Femur (tissue), 1 donor: Measurements from ENCODE around the gene PNPO.

Source experiments
- DNase-seq: peaks from one replicate; pipeline ENCODE4 v3.0.0-alpha.2; 2017

PNPO gene

DNA sequence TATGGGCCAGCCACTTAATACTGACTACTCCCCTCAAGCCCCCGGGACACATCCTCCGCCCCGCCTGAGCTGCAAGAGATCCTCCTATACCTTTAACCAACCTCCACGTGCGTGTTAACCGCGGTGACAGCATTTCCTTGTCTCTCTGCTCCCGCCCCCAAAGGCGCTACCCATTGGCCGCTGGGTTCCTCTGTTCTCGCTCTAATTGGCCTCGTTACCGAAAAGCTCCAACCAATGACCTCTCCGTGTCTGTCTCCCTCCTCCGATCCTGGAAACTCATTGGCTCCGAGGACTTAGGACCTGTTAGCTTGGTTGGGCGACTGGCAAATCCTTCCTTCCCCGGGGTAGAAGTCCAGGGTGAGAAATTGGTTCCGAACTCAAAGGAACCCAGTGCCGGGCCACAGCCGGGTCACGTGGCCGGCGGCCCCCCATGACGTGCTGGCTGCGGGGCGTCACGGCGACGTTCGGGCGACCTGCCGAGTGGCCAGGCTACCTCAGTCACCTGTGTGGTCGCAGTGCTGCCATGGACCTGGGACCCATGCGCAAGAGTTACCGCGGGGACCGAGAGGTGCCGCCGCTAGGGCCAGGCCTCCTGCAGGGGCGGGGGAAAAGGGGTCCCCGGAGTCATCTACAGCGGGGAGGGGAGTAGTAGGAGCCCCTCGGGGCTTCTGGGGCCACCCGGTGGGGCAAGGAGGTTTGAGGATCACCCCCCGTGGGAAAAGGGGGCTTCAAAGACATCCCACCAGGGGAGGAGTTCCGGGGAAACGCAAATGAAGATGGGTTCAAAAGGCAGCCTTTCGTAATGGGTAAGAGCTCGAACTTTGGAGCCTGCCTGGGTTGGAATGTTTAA, at the start of gene PNPO:
TSS of gene PNPO (plus strand) at position 326 of the 850 bp plus-strand sequence. CDS start at position 431, 105 bp downstream.
- peak; percentile 97 for DNase-seq

DNA sequence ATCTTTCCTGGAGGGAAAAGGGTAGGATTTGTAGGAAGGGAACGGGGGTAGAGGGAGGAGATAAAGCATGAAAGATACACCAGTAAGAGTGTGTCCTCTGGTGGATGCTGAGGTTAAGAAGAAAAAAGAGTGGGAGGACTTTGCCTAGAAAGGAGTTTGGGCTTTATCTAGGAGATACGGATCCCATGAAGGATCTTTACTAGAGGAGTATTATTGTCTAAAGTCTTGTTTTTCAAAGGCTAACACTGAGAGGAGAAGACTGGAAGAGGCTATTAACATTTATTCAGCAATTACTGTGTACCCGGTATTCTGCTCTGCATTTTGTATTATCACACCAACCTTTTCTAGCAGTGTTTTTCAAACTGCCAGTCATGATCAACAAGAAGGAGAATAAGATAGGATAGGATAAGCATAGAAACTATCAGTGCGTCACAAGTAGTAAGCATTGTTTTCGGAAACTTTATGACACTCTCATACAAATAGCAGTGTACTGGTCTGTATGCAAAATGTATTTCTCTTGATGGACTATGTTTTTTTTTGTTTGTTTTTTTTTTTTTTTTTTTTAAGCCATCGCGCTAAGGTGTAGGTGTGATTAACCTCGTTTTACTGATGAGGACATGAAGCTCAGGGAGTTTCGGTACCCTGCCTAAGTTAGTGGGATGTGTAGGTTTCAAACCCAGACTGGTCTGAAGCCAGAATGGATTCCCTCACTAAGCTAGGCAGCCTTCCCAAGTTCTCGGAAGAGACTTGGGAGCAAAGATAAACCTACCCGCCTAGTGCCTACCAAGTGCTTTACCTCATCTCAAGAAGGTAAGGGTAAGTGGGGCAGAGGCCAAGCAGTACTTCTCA, 46.6 kb upstream of the PNPO start:
- no peak for DNase-seq

DNA sequence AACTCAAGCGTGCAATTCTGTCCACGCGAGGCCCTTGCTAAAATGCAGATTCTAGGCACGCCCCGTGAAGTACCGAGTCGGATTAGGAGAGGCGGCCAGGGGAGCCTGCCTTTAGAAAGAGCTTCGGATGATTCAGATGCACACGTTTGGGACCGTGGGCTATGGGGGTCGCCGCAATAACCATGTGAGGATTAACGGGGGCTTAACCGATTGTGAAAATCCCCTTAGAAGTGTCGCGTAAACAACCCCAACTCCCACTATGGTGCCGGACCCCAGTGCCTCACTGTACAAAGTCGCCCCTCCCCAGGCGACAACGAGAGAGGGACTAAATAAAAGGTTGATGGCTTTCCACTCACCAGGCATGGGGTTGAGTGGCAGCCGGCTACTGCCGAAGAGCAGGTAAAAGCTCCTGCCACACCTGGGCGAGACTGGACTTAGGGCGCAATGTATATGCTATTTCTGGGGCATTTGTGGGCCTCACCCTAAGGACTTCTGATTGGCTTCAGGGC, 46.0 kb upstream of the PNPO start:
- no peak for DNase-seq

DNA sequence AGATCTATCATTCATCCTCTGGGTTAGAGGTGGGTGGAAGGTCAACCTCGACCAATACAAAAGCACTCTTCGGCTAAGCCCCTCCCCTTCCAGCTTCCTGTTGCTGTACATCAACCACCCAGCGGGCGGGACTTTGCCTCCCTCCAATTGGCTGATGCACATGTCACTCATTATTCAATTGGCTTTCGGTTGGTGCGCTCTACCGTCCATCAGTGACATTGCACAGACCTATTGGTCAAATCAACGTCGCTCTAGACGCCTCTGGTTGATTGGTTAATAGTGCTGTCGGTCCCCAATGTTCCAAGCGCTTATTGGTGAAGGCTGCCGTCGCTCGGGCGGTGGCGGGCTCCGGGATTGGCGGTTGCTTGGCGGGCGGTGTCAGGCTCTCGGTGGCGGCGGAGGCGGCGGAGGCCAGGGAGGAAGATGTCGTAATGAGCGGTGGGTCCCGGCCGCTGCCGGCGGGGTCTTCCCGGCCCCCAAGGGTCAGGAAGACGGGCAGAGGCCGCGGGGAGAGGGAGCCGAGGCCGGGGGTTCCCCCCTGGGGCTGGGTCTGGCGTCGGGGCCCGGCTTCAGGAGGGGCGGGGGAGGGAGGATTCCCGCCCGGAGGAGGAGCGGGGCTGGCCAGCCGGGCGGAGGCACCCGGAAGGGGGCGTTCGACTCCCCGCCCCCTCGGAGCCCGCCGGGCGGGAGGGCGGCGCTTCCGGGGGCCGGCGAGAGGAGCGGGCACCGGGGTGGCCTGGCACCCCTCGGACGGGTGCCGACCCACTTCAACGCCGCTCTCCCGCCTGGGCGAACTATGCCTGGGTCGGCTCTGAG, 45.3 kb upstream of the PNPO start, which contains the start of gene SP2:
TSS of gene SP2 (plus strand) at position 381 of the 816 bp plus-strand sequence. CDS start at position 432, 51 bp downstream.
- peak; percentile 100 for DNase-seq

DNA sequence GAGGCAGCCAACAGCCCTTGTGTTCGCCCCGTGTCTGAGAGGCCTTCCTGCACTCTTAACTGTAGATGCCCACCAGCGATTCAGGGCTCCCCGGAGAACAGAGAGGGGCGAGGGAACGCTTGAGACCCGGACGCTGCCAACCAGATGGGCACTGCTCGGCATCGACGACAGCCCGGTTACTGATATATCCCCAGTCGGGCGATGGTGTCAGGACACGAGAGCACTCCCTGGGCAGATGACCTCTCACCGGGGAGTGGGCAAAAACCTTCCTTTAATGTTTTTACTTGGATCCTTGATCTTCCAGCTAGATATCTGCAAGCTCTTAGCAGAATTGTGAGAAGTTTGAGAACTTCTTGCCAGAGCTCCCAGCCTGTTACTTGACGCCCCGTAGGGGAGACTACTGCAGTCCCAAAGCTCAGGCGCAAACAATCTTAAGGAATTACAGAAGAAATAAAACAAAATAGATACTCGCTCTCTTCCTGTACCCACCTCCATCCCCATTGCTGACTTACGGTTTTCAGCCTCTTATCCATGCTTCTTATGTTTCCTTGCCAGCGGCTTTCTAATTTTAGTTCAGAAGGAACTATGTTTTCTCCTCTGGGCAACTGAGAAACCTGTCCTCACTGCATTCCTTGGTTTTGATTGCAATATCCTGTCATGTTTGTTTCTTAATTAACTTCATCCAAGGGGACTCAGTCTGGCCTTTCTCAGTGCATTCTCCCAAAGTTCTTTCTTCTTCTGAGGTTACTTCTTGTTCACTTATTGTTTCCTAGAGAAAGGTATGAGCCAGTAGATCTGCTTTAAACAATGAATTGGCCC, 44.5 kb upstream of the PNPO start:
- DNase-seq = no peak

DNA sequence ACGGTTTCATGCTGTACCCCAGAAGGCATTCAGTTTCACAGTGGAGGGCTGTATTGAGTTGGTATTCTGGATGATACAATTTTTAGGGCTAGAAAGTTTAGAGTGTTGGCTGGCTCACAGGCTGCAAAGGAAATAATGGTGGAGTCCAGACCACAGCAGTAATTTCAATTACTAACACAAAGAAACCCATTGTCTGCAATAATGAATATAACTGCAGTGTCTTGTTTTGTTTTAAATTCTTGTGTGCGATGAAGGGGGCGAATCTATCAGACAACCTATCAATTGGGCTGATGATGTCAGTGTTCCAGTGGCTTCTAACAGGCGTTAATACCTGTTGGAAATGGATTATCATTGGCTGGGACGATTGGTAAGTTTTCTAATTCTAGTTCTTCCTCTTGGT, 43.8 kb upstream of the PNPO start:
- no peak for DNase-seq

DNA sequence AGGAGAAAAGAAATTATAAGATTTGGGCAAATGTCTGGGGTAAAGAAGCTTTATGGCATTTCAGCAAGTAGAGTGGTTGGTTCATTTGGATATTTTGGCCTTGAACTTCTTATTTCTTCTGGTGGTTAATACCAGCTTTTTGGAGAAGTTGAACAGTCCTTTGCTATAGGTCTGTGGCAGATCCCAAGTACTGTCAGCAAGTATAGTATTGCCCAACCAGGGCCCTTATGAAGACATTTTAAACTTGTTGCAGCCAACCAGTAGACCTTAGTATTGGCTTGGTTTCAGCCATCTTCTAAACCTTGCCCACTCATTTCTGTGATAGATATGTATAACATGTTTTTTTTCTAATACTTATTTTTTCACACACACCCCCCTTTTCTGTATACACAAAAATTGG, 43.1 kb upstream of the PNPO start:
- DNase-seq = no peak

DNA sequence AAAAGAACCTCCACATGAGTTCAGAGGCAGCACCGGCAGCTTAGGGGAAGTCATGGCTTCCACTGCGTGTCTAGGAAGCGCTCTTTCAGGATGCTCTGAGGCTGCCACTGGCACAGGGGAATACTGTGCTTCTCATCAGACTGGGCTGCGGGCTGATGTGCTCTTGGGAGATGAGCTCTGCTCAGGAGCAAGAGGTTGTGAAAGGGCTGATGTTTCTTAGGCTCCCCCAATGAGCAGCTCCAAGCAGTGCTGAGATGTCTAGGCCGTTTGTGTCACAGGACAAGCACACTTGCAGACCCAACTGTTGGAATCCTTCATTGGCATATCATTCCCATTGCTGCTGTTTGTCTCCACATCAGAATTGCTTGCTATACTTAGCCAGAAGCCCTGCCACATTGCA, 41.7 kb upstream of the PNPO start:
- no peak for DNase-seq

DNA sequence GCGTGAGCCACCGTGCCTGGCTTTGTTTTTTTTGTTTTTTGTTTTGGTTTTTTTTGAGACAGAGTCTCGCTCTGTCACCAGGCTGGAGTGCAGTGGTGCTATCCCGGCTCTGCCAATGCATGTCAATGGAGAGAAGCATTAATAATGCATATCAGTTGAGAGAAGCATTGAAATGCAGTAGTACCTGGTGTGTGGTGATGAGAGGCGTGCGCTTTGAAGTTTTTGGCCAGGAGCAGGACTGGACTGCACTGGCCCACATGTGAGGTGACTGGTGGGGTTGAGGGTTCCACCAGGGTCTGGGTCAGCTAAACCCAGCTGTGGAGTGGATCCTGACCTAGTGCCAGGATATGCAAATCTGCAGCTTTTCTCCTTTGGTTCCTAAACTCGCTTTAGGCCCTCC, 39.9 kb upstream of the PNPO start:
- DNase-seq = no peak

DNA sequence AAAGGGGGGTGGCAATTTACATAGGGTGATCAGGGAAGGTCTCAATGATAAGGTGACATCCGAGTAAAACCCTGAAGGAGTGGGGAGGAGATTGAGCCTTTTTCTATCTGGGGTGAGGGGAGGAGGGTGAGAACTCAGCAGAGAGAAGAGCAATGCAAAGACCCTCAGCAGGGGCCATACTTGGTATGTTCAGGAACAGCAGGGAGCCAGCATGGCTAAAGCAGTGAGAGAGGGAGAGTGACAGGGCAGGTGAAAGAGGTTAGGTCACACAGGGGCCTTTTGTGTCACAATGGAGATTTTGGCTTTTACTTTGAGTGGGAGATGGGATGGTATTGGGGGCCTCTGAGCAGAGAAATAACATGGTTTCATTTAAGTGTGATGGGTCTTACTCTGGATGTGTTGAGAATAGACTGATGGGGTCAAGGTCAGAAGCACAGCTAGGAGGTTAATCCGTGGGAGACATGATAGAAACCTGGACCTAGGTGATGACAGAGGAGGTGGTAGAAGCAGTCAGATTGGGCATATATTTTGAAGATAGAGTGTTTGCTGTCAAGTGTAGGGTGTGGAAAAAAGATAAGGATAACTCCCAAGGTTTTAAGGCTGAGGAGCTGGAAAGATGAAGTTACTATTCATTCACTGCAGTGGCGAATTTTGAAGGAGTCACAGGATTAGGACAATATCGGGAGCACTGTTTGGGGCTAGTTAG, 39.2 kb upstream of the PNPO start:
- DNase-seq = no peak

DNA sequence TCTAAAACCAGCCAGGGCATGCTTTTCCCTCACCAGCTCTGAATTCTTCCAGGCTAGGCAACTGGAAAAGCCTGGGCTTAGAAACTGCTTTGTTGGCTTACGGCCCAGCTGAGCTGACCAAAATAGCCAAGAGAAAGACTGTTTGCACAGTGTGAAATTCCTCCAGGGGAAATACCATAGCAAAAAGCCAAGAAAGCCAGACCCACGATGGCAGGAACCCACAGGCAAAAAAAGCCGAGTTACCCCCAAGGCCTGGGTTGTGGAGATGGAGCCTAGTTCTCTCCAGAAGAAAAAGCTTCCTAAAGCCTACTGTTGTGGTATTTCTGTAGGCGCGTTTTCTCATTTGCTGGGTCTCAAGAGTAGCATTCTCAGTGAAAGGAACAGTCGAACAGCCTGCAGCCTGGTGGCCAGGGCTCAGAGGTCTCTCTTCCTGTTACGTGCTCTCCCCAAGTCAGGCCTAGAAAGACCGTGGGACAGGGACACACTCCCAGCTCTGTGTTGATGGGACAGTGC, 36.1 kb upstream of the PNPO start:
- DNase-seq = peak; percentile 90

DNA sequence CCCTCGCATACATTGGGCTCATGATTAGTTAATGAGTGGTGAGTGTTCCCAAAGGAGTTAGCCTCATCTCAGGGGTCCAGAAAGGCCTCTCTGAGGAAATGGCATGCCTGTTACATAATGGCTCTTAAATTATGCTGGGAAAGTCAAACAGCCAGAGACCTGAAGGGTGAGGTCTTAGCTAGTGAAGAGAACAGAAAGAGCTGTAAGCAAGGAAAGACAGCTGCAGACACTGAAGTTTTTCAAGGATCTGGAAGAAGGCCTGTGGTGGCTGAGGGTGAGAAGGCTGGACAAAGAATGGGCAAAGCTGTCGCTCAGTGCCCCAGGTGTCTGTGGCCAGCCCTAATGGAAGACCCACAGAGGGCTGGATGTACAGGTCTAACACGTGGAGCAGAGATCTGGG, 34.9 kb upstream of the PNPO start:
- DNase-seq = no peak

DNA sequence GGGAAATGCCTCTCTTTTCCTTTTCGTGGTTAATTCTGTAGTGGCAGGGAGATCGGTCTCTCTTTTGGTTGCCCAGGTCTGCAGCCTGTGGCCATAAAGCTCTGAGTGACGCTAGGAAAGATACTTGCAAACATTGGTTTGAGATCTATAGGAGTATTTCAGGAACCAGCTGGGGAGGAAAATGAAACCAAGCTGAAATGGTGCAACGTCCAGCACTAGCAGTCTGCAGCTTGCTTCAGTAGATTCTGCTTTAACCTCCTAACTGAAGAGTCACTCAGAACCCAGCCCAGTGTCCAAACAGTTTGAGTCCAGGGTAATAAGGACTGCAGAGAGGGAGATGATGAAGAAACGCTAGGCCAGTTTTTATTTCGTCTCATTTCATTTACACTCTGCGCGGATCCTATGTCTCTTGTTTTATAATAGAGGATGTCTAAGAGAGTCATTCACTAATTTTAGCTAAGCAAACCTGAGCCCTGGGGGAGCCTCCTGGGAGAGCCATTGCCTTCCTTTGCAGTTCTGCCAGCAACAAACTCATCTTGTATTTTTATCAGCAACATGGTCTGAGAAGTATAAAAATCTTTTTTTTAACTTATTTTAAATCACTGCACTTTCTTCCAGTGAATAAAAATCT, 33.3 kb upstream of the PNPO start:
- DNase-seq = no peak

DNA sequence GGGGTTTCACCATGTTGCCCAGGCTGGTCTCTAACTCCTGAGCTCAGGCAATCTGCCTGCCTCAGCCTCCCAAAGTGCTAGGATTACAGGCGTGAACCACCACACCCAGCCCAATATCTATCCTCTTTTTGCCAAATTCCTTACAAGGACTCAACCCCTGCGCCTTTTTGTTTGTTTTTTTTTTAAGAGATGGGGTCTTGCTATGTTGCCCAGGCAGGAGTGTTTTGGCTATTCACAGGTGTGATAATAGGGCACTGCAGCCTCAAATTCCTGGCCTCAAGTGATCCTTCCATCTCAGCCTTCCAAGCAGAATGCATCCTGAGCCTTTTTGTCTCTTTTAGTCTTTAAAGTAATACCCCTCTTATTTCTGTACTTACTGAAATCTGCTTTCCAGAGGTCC, 28.3 kb upstream of the PNPO start:
- DNase-seq = no peak

DNA sequence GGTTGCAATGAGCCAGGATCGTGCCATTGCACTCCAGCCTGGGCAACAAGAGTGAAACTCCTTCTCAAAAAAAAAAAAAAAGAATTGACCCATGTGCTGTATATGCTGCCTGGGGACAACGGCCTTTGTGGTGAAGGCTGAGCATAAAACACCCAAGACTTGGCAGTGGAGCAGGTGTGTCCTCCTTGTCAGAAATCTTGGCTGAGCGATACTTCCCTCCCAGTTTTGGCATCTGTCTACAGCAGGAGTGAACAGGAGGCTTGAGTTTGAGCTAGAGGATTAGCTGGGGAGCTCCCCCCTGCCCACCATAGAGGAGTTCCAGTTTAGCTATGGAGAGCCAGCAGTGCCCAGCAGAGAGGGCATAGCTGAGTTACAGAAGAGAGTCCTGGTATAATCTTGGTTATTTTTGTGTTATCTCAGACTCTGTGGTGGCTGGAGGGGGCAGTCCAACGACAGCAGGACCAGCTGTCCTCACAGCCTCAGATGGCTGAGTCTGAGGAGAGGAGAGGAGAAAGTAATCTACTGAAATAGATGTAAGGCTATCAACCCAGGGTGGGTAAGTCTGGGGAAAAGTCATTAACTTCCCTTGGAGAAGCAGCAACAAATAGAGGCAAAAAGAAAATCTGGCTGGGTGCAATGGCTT, 26.9 kb upstream of the PNPO start:
- no peak for DNase-seq

DNA sequence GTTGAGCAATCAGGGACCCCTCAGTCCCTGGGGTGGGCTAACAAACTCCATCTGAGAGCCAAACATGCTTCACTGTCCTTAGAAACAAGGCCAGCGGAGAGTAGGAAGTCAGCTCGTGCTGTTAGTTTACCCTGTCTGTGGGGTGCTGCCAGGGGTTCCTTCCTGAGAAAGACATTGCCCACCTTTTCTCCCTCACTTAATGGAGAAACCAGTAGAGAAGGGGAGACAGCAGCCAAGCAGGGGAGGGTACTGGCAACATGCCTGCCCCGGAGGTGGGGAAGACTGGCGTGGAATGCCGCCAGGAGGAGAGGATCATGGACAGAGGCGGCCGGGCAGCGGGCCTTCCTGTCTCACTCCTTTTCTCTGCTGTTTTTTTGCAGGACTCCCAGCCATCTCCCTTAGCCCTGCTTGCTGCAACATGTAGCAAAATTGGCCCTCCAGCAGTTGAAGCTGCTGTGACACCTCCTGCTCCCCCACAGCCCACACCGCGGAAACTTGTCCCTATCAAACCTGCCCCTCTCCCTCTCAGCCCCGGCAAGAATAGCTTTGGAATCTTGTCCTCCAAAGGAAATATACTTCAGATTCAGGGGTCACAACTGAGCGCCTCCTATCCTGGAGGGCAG, 25.5 kb upstream of the PNPO start:
- DNase-seq = peak; percentile 70

DNA sequence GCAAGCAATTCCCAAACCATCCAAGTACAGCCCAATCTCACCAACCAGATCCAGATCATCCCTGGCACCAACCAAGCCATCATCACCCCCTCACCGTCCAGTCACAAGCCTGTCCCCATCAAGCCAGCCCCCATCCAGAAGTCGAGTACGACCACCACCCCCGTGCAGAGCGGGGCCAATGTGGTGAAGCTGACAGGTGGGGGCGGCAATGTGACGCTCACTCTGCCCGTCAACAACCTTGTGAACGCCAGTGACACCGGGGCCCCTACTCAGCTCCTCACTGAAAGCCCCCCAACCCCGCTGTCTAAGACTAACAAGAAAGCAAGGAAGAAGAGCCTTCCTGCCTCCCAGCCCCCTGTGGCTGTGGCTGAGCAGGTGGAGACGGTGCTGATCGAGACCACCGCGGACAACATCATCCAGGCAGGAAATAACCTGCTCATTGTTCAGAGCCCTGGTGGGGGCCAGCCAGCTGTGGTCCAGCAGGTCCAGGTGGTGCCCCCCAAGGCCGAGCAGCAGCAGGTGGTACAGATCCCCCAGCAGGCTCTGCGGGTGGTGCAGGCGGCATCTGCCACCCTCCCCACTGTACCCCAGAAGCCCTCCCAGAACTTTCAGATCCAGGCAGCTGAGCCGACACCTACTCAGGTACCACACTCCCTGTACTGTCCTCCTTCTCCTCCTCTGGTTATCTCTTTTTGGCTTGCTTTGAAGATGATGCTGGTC, 24.7 kb upstream of the PNPO start:
- DNase-seq = no peak

DNA sequence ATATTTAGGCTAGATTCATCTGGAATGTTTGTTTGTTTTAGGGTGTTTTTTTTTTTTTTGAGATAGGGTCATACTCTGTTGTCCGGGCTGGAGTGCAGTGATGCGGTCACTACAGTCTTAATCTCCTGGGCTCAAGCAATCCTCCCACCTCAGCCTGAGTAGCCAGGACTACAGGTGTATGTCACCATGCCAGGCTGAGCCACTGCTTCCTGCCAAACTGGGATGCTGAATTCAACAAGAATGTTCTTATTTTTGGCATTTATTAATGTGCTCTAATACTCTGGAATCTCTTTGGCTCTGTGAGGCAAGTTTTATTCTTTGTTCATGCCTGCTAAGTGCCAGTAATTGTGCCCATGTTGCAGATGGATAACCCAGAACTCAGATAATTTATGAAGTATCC, 23.8 kb upstream of the PNPO start:
- DNase-seq = no peak

DNA sequence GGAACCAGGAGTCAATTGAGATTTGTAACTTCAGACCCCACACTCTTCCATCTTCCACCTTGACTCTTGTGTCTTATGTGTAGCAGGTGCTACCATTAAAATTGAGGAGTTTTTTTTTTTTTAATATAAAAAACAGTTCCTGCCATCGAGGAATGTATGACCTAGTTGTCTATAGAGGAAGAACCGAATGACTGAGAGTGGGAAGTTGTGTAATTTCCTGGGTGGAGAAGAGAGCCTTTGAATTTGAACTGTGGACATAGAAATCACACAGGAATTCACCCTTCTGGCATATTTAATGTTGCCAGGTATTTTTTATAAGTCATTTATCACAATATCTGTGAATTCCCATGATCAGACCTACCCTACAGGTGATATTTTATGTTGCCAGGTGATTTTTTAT, 23.4 kb upstream of the PNPO start:
- no peak for DNase-seq
